ENCODE data around the gene M1AP. TPM values are rescaled to one million over a fixed set of nuclear protein-coding genes. Genes with fewer than 3 reads are reported as not detected.
A peak's percentile ranks its signal among the peaks of the same experiment; 100 is the strongest.

M1AP gene
- total RNA-seq, 1 donor from 2014 or later = not detected

- no peaks in the 10 kb centered on the region for H3K9me3 ChIP-seq (replicated peaks)
- intact Hi-C loops (cut with micrococcal nuclease) = no loop called here
- no peak overlapping the region for H3K27ac ChIP-seq (replicated peaks)
- H3K36me3 ChIP-seq = no peaks in the 10 kb centered on the region
- peaks cover 98% of the 10 kb centered on the region for H3K27me3 ChIP-seq (ENCODE audit: low read depth)
- peak overlapping the region; percentile 64 for H3K4me3 ChIP-seq
- no peak for DNase-seq
- TF ChIP-seq CTCF (IDR thresholded peaks at IDR 0.05; ENCODE audit: borderline replicate concordance) = no peak
- peaks cover 35% of the 10 kb centered on the region for H3K4me1 ChIP-seq
Measured at GRCh38 chr2:74516650-74517049, 131.5 kb downstream of the M1AP start.

- Histone ChIP-seq H3K36me3 (no peaks in the 10 kb centered on the region), H3K4me1 (peaks cover 35% of the 10 kb centered on the region), H3K27me3 (ENCODE audit: low read depth) (peaks cover 100% of the 10 kb centered on the region), H3K27ac (replicated peaks) (no peak overlapping the region), H3K4me3 (peak overlapping the region; percentile 64), H3K9me3 (replicated peaks) (no peaks in the 10 kb centered on the region)
- TF ChIP-seq CTCF (IDR thresholded peaks at IDR 0.05; ENCODE audit: borderline replicate concordance) = no peak
- peak; percentile 75 for DNase-seq
- intact Hi-C loops (cut with micrococcal nuclease) = no loop called here
Measured at GRCh38 chr2:74515981-74516633, 132.0 kb downstream of the M1AP start.

- intact Hi-C loops (cut with micrococcal nuclease) = no loop called here
- DNase-seq = no peak
- H3K27ac ChIP-seq (replicated peaks) = no peak overlapping the region
- H3K4me1 ChIP-seq = peaks cover 35% of the 10 kb centered on the region
- peaks cover 100% of the 10 kb centered on the region for H3K27me3 ChIP-seq (ENCODE audit: low read depth)
- no peak for TF ChIP-seq CTCF (IDR thresholded peaks at IDR 0.05; ENCODE audit: borderline replicate concordance)
- H3K9me3 ChIP-seq (replicated peaks) = no peaks in the 10 kb centered on the region
- peak overlapping the region; percentile 64 for H3K4me3 ChIP-seq
- H3K36me3 ChIP-seq = no peaks in the 10 kb centered on the region
Measured at GRCh38 chr2:74515271-74515980, 132.7 kb downstream of the M1AP start.

- no peak within 1 kb of the TSS for H3K27ac ChIP-seq (replicated peaks)
- no peak for TF ChIP-seq CTCF (IDR thresholded peaks at IDR 0.05; ENCODE audit: borderline replicate concordance)
- no peaks in the 10 kb centered on the region for H3K36me3 ChIP-seq
- H3K9me3 ChIP-seq (replicated peaks) = no peaks in the 10 kb centered on the region
- peaks cover 35% of the 10 kb centered on the region for H3K4me1 ChIP-seq
- no peak for DNase-seq
- H3K4me3 ChIP-seq = peak within 1 kb of the TSS; percentile 29
- H3K27me3 ChIP-seq (ENCODE audit: low read depth) = peaks cover 100% of the 10 kb centered on the region
- intact Hi-C loops (cut with micrococcal nuclease) = no loop called here
Measured at GRCh38 chr2:74514368-74515270, 133.5 kb downstream of the M1AP start, which contains the start of gene TLX2. TSS of gene TLX2 (plus strand) at chr2:74514450. CDS start at chr2:74514807, 357 bp downstream.

GRCh38 chr2:74513605-74514367 lies 134.3 kb downstream of the M1AP start:
- peaks cover 35% of the 10 kb centered on the region for H3K4me1 ChIP-seq
- H3K4me3 ChIP-seq = peak overlapping the region; percentile 29
- H3K9me3 ChIP-seq (replicated peaks) = no peaks in the 10 kb centered on the region
- intact Hi-C loops (cut with micrococcal nuclease) = no loop called here
- H3K27ac ChIP-seq (replicated peaks) = no peak overlapping the region
- no peak for DNase-seq
- H3K36me3 ChIP-seq = no peaks in the 10 kb centered on the region
- H3K27me3 ChIP-seq (ENCODE audit: low read depth) = peaks cover 100% of the 10 kb centered on the region
- no peak for TF ChIP-seq CTCF (IDR thresholded peaks at IDR 0.05; ENCODE audit: borderline replicate concordance)
